ENCODE measurements around the gene ANKRD50. TPM values are rescaled to one million over a fixed set of nuclear protein-coding genes. Genes with fewer than 3 reads are reported as not detected.

Gene ANKRD50
- total and polyA plus RNA-seq, 3 donors from 2014 or later: 26.8 to 43.6 (median 33.2) TPM

DNA sequence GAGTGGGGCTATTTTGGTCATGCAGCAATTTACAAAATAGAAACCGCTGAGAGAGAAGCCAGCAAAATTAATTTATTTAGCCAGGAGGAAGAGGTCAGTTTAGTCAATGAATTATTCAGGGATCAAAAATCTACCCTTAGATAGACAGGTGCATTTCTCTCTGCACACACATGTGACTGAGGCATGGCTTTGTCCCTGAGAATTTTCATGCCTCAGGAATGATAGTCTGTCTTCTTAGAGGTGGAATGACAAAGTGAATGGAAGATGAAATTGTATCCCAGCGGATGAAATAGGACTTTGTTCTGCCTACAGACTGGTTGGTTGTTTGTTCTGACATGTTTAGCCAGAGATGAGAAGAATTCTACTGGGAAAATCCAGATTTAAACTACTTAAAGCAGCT is 46.0 kb downstream of the ANKRD50 start:
- intact Hi-C loops (cut with DNase I; ENCODE audit: low total_unique reads): no loop called here
- Histone ChIP-seq H3K4me1 (no peaks in the 10 kb centered on the region), H3K36me3 (ENCODE audit: low read depth, missing control alignments) (no peaks in the 10 kb centered on the region), H3K27ac (no peak overlapping the region), H3K27me3 (no peaks in the 10 kb centered on the region), H3K4me3 (no peak overlapping the region), H3K9me3 (no peaks in the 10 kb centered on the region)
- WGBS, 2 donors: 90% methylated on average over 2 of the region's 2 CpGs
- no peak for DNase-seq
- TF ChIP-seq POLR2A (IDR thresholded peaks at IDR 0.05): no peak
- TF ChIP-seq, protein P1, sequence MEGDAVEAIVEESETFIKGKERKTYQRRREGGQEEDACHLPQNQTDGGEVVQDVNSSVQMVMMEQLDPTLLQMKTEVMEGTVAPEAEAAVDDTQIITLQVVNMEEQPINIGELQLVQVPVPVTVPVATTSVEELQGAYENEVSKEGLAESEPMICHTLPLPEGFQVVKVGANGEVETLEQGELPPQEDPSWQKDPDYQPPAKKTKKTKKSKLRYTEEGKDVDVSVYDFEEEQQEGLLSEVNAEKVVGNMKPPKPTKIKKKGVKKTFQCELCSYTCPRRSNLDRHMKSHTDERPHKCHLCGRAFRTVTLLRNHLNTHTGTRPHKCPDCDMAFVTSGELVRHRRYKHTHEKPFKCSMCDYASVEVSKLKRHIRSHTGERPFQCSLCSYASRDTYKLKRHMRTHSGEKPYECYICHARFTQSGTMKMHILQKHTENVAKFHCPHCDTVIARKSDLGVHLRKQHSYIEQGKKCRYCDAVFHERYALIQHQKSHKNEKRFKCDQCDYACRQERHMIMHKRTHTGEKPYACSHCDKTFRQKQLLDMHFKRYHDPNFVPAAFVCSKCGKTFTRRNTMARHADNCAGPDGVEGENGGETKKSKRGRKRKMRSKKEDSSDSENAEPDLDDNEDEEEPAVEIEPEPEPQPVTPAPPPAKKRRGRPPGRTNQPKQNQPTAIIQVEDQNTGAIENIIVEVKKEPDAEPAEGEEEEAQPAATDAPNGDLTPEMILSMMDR (IDR thresholded peaks at IDR 0.05): no peak

DNA sequence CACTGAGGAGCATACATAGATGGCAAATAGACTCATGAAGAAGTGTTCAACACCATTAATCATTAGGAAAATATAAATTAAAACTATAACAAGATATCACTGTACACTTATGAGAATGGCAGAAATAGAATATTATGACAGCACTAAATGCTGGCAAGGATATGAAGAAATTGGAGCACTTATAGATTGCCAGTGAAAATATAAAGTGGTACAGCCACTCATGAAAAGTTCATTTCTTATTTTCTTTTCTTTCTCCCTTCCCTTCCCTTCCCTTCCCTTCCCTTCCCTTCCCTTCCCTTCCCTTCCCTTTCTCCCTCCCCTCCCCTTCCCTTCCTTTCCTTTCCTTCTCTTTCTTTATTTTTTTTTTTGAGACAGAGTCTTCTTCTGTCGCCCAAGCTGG is 53.7 kb downstream of the ANKRD50 start:
- TF ChIP-seq, protein P1 (IDR thresholded peaks at IDR 0.05): no peak
- no peak for TF ChIP-seq POLR2A (IDR thresholded peaks at IDR 0.05)

DNA sequence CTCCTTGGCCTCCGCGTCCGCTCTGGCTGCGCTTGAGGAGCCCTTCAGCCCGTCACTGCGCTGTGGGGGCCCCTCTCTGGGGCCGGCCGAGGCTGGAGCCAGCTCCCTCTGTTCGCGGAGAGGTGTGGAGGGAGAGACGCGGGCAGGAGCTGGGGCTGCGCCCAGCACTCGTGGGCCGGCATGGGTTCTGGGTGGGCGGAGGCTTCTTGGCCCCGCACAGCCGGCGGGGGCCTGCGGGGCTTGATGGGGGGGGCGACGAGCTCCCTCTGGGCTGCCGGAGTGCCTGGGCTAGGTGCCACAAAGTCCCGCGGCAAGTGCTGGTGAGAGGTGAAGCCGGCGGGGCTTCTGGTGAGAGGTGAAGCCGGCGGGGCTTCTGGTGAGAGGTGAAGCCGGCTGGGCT is 61.9 kb downstream of the ANKRD50 start:
- no peaks in the 10 kb centered on the region for H3K27me3 ChIP-seq
- intact Hi-C loops (cut with DNase I; ENCODE audit: low total_unique reads): no loop called here
- no peaks in the 10 kb centered on the region for H3K4me1 ChIP-seq
- no peaks in the 10 kb centered on the region for H3K9me3 ChIP-seq
- TF ChIP-seq, protein P1 (IDR thresholded peaks at IDR 0.05): no peak
- TF ChIP-seq POLR2A (IDR thresholded peaks at IDR 0.05): no peak
- H3K36me3 ChIP-seq (ENCODE audit: low read depth, missing control alignments): no peaks in the 10 kb centered on the region
- peak overlapping the region in 1 of 2 donors; percentile 1 for H3K27ac ChIP-seq
- WGBS, 2 donors: 49 to 79% methylated on average over 23 to 30 of the region's 30 CpGs
- peak overlapping the region; percentile 40 to 52 for H3K4me3 ChIP-seq
- DNase-seq: no peak

More for the DNA sequence above, 53.7 kb downstream of the ANKRD50 start:
- Histone ChIP-seq H3K9me3 (no peaks in the 10 kb centered on the region), H3K27ac (no peak overlapping the region), H3K4me3 (no peak overlapping the region), H3K4me1 (no peaks in the 10 kb centered on the region), H3K36me3 (ENCODE audit: low read depth, missing control alignments) (no peaks in the 10 kb centered on the region), H3K27me3 (no peaks in the 10 kb centered on the region)
- DNase-seq: no peak
- intact Hi-C loops (cut with DNase I; ENCODE audit: low total_unique reads): no loop called here
- 90 to 100% methylated on average over 1 of the region's 1 CpG for WGBS, 2 donors

GRCh38 chr4:124647599-124647998 is 64.9 kb downstream of the ANKRD50 start:
- Histone ChIP-seq H3K27ac (no peak overlapping the region), H3K4me1 (no peaks in the 10 kb centered on the region), H3K36me3 (ENCODE audit: low read depth, missing control alignments) (no peaks in the 10 kb centered on the region), H3K9me3 (no peaks in the 10 kb centered on the region), H3K4me3 (no peak overlapping the region), H3K27me3 (no peaks in the 10 kb centered on the region)
- WGBS, 2 donors: 45 to 50% methylated on average over 2 of the region's 2 CpGs
- intact Hi-C loops (cut with DNase I; ENCODE audit: low total_unique reads): no loop called here
- DNase-seq: no peak
- TF ChIP-seq, protein P1 (IDR thresholded peaks at IDR 0.05): no peak
- no peak for TF ChIP-seq POLR2A (IDR thresholded peaks at IDR 0.05)

DNA sequence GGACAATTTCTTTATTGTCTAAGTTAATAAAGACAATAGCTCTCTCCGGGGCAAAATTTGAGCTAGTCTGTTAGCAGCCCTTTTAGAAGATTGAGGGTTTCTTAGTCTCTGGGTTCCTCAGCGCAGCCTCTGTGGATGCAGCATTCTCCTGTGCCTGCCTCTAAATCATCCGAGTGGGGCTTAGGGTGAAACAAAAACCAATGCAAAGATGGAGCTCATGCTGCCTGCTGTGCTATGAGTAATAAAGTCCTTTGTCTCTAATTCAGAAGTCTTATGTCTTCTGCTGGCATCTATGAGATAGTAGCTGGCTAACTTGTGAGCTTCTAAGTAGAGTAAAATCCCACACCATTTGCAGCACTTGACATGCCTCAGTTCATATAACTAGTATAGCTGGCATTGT is 67.9 kb downstream of the ANKRD50 start:
- Histone ChIP-seq H3K27ac (no peak overlapping the region), H3K4me3 (no peak overlapping the region), H3K9me3 (no peaks in the 10 kb centered on the region), H3K36me3 (ENCODE audit: low read depth, missing control alignments) (no peaks in the 10 kb centered on the region), H3K4me1 (no peaks in the 10 kb centered on the region), H3K27me3 (no peaks in the 10 kb centered on the region)
- WGBS, 2 donors: 88 to 90% methylated on average over 3 of the region's 3 CpGs
- no peak for TF ChIP-seq POLR2A (IDR thresholded peaks at IDR 0.05)
- TF ChIP-seq, protein P1 (IDR thresholded peaks at IDR 0.05): no peak
- intact Hi-C loops (cut with DNase I; ENCODE audit: low total_unique reads): no loop called here
- no peak for DNase-seq

Data from testis (tissue), 3 donors.